ENCODE measurements around the gene UNC5C. TPM values are rescaled to one million over a fixed set of nuclear protein-coding genes. Genes with fewer than 3 reads are reported as not detected.

UNC5C gene
- total and polyA plus RNA-seq, 2 of the 8 experiments (the other 6 are each of a cell fraction or from before 2014, with no cell fraction given) = 0.30 to 1.3 TPM

DNA sequence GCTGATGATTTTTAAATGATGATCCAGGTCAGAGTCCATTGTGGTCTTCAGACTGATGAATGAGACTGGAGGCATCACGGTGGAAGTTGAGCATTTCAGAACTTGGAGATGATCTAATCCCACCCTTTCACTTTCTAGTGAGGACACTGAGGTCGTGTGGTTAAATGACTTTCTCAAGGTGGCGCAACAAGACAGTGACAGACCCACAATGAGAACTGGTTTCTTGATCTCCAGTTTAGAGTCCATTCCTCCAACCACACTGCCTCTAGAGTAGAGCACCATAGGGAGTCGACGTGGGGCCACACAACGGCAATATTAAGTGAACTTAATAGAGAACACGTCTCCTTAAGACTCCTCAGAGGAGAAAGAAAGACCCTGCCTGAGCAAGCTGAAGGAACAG lies 381.0 kb downstream of the UNC5C start:
- WGBS, 2 experiments (ENCODE audit: extremely low coverage in 1 of 2, insufficient coverage in 1 of 2, insufficient read length in 1 of 2, insufficient replicate concordance in 2 of 2, low coverage in 1 of 2, low lambda C conversion rate in 2 of 2, missing lambda C conversion rate in 1 of 2) = 90% methylated on average over 7 of the region's 7 CpGs; no CpG with 5 or more reads in 1 of the 2 experiments
- Histone ChIP-seq H3K23me2 (ENCODE audit: low read depth, low read length) (no peaks in the 10 kb centered on the region), H2BK12ac (ENCODE audit: low read depth, low read length) (no peak overlapping the region), H3K4me3 (ENCODE audit: extremely low read depth in 1 of 4, insufficient read depth in 2 of 4, low read depth in 3 of 4, low read length in 4 of 4) (no peak overlapping the region), H2BK15ac (ENCODE audit: low read length) (no peak overlapping the region), H2BK20ac (ENCODE audit: low read length) (no peak overlapping the region), H3K14ac (ENCODE audit: insufficient read length) (no peak overlapping the region), H3K9ac (replicated peaks in 1 of 4; ENCODE audit: extremely low read depth in 1 of 4, low read depth in 3 of 4, low read length in 3 of 4) (no peak overlapping the region), H3K56ac (replicated peaks; ENCODE audit: insufficient read length, low read depth, low read length) (no peak overlapping the region), H2BK5ac (ENCODE audit: low read depth, low read length) (no peak overlapping the region), H3K18ac (ENCODE audit: extremely low read depth, low read length) (no peak overlapping the region), H2AFZ (ENCODE audit: low read length) (no peak overlapping the region), H3K27me3 (replicated peaks in 1 of 4; ENCODE audit: control insufficient read depth in 3 of 4, extremely low read depth in 1 of 4, insufficient read depth in 3 of 4, low read length in 3 of 4) (no peaks in the 10 kb centered on the region), H3K4ac (replicated peaks; ENCODE audit: insufficient read length, low read depth, low read length) (no peak overlapping the region), H3K79me1 (ENCODE audit: low read depth, low read length) (no peaks in the 10 kb centered on the region), H4K91ac (replicated peaks; ENCODE audit: insufficient read length, low read length) (no peak overlapping the region), H3K9me3 (ENCODE audit: insufficient read depth in 2 of 2, low read depth in 1 of 2, low read length in 1 of 2) (no peaks in the 10 kb centered on the region), H3K79me2 (ENCODE audit: control insufficient read depth in 1 of 2, insufficient read depth in 2 of 2, low read length in 2 of 2) (no peaks in the 10 kb centered on the region), H3K36me3 (ENCODE audit: control insufficient read depth in 2 of 4, insufficient read depth in 4 of 4, low read length in 3 of 4) (no peaks in the 10 kb centered on the region), H3K4me1 (replicated peaks in 1 of 4; ENCODE audit: control insufficient read depth in 3 of 4, insufficient read depth in 4 of 4, low read length in 3 of 4) (no peaks in the 10 kb centered on the region), H2BK120ac (replicated peaks; ENCODE audit: low read depth, low read length) (no peak overlapping the region), H3K4me2 (ENCODE audit: insufficient read depth in 1 of 2, low read depth in 2 of 2, low read length in 2 of 2) (no peak overlapping the region), H4K20me1 (replicated peaks in 1 of 2; ENCODE audit: control insufficient read depth in 1 of 2, insufficient read depth in 2 of 2, low read length in 2 of 2) (no peaks in the 10 kb centered on the region), H4K8ac (ENCODE audit: extremely low read depth, insufficient read depth, low read length) (no peak overlapping the region), H3K23ac (ENCODE audit: insufficient read length) (no peak overlapping the region), H3K27ac (ENCODE audit: low read depth, low read length) (no peak overlapping the region), H2AK5ac (ENCODE audit: low read depth, low read length) (no peak overlapping the region), H4K5ac (ENCODE audit: insufficient read length, low read depth, low read length) (no peak overlapping the region)
- TF ChIP-seq PHF8 (conservative IDR thresholded peaks at IDR 0.05; ENCODE audit: low read depth, low read length) (no peak), RAD21 (IDR thresholded peaks at IDR 0.05 in 1 of 2, conservative IDR thresholded peaks at IDR 0.05 in 1 of 2; ENCODE audit: low read depth in 2 of 2, low read length in 2 of 2) (peak; percentile 58 to 61), CTCF (IDR thresholded peaks at IDR 0.05; ENCODE audit: control extremely low read depth in 1 of 3, insufficient read depth in 1 of 3, low read depth in 1 of 3, low read length in 3 of 3) (peak in 2 of 3 experiments; percentile 7 to 41; a peak in 2 of 4 replicates)
- ChIA-PET CTCF (ENCODE audit: partially characterized antibody) (interaction anchor here (0.7 to 8.0 kb wide), 13 partner anchors 14 to 1382 kb away, joined by 3 to 52 read pairs (median 3); partner anchors contain the start of gene UNC5C), POLR2A (ENCODE audit: partially characterized antibody) (no interaction called here)
- FAIRE-seq = peak; percentile 19
- DNase-seq (ENCODE audit: low read depth in 1 of 2, low spot score in 2 of 2) = no peak
